ENCODE results near the gene CAV1. TPM values are rescaled to one million over a fixed set of nuclear protein-coding genes. Genes with fewer than 3 reads are reported as not detected.

CAV1 gene
- total RNA-seq, 4 donors from 2014 or later: 301 to 490 (median 321) TPM

DNA sequence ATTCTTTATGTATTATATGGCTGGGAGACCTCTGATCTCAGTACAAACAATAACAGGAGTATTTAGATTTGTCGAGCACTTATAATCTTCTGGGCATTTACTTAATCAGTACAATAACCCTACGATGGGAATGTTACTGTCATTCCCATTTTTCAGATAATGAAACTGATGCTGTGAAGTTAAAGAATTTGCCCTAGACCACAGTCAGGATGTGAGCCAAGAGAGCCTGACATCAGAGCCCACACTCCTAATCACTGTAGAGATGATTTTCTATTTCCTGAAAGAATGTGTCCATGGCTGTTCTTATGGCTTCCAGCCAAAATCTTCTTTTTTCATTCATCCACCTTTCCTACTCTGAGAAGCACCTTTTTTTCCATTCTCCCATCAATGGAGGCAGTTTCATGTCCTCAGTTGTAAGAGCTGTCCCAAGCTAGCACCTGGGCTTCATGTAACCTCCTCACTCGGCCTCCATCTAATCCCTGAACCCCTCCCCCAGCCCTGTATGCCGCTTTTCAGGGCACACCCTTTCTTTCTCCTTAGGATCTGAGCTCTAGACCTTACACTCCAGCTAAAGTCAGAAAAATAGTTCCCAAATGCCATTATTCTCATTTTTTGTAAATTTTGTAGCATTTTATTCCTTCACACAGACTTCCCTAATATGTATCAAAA is 12.2 kb upstream of the CAV1 start:
- TF ChIP-seq, protein P1, sequence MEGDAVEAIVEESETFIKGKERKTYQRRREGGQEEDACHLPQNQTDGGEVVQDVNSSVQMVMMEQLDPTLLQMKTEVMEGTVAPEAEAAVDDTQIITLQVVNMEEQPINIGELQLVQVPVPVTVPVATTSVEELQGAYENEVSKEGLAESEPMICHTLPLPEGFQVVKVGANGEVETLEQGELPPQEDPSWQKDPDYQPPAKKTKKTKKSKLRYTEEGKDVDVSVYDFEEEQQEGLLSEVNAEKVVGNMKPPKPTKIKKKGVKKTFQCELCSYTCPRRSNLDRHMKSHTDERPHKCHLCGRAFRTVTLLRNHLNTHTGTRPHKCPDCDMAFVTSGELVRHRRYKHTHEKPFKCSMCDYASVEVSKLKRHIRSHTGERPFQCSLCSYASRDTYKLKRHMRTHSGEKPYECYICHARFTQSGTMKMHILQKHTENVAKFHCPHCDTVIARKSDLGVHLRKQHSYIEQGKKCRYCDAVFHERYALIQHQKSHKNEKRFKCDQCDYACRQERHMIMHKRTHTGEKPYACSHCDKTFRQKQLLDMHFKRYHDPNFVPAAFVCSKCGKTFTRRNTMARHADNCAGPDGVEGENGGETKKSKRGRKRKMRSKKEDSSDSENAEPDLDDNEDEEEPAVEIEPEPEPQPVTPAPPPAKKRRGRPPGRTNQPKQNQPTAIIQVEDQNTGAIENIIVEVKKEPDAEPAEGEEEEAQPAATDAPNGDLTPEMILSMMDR (IDR thresholded peaks at IDR 0.05): no peak
- no peak for TF ChIP-seq POLR2A (IDR thresholded peaks at IDR 0.05)

DNA sequence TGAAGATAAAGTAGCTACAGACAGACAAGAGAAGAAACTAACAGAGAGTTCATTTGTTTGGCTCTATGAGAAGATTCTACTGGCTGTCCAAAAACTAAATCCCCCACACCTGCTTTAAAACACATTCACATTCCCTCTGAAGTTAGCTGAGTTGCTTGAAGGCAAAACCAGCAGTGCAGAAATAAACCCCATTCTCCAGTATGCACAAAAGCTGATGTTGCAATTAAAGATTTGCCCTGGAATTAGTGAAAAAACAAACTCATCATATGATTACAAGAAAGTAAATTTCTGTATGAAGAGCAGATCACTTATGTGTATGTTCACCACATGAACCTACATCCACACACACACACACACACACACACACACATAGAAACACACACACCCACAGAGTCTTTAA is 9.3 kb upstream of the CAV1 start:
- H3K36me3 ChIP-seq: no peaks in the 10 kb centered on the region

More for the DNA sequence above, 12.2 kb upstream of the CAV1 start:
- Histone ChIP-seq H3K36me3 (no peaks in the 10 kb centered on the region), H3K9me3 (no peaks in the 10 kb centered on the region), H3K4me1 (peaks cover 13 to 14% of the 10 kb centered on the region in 2 donors), H3K4me3 (replicated peaks in 1 of 3) (no peak overlapping the region), H3K27me3 (no peaks in the 10 kb centered on the region), H3K27ac (peak overlapping the region; percentile 15 to 77 (median 48))
- DNase-seq: no peak
- 75 to 80% methylated on average over 4 of the region's 4 CpGs for WGBS, 2 donors
- intact Hi-C loops (cut with DNase I): no loop called here

DNA sequence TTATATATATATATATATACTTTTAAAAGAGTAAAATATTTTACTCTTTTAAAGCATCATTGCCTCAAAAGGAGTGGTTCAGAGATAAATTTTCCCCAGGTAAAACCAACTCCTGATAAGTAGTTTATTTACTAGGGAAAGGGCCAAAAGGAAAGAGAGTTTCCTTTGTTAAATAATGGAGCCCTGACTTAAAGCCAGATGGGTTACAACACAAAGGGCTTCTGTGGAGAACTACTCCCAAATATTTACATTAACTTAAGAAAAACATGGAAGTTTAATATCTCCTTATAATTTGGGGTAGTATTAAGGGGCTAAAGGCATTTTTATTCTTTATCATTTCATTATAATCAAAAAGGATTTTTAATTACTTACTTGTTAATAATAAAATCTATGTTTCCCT is 8.5 kb upstream of the CAV1 start:
- no peak for TF ChIP-seq POLR2A (IDR thresholded peaks at IDR 0.05)
- TF ChIP-seq, protein P1 (IDR thresholded peaks at IDR 0.05): no peak
- Histone ChIP-seq H3K27ac (no peak overlapping the region), H3K27me3 (no peaks in the 10 kb centered on the region), H3K4me1 (peaks cover 0 to 5% of the 10 kb centered on the region in 2 donors), H3K4me3 (replicated peaks in 1 of 3) (no peak overlapping the region), H3K9me3 (no peaks in the 10 kb centered on the region), H3K36me3 (no peaks in the 10 kb centered on the region)
- intact Hi-C loops (cut with DNase I): no loop called here
- DNase-seq: no peak

More for the DNA sequence above, 9.3 kb upstream of the CAV1 start:
- TF ChIP-seq, protein P1 (IDR thresholded peaks at IDR 0.05): no peak
- TF ChIP-seq POLR2A (IDR thresholded peaks at IDR 0.05): no peak
- intact Hi-C loops (cut with DNase I): no loop called here
- H3K27me3 ChIP-seq: no peaks in the 10 kb centered on the region
- no peak for DNase-seq
- no peaks in the 10 kb centered on the region for H3K9me3 ChIP-seq
- H3K4me3 ChIP-seq (replicated peaks in 1 of 3): no peak overlapping the region
- H3K4me1 ChIP-seq: peaks cover 7% of the 10 kb centered on the region in 2 donors
- no peak overlapping the region for H3K27ac ChIP-seq

DNA sequence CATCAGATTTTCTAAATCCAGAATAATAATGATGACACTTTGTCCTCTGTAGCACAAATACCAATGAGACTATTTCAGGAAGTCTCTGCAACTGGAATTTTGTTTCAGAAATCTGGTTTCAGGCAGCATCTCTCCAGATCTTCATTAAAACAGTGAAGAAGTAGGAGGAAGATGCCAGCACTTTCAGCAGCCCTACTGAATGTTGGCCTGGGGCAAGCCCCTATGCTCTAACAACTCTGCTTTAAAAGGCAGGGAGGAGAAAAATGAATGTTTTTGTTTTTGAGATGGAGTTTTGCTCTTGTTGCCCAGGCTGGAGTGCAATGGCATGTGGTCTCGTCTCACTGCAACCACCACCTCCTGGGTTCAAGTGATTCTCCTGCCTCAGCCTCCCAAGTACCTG is 7.2 kb upstream of the CAV1 start:
- no peak for DNase-seq
- Histone ChIP-seq H3K9me3 (no peaks in the 10 kb centered on the region), H3K27me3 (no peaks in the 10 kb centered on the region), H3K4me3 (replicated peaks in 1 of 3) (no peak overlapping the region), H3K27ac (no peak overlapping the region), H3K36me3 (no peaks in the 10 kb centered on the region), H3K4me1 (peaks cover 2 to 16% of the 10 kb centered on the region in 2 donors)
- TF ChIP-seq, protein P1 (IDR thresholded peaks at IDR 0.05): no peak
- TF ChIP-seq POLR2A (IDR thresholded peaks at IDR 0.05): no peak
- WGBS, 2 donors: 100% methylated on average over 1 of the region's 1 CpG
- intact Hi-C loops (cut with DNase I): no loop called here

DNA sequence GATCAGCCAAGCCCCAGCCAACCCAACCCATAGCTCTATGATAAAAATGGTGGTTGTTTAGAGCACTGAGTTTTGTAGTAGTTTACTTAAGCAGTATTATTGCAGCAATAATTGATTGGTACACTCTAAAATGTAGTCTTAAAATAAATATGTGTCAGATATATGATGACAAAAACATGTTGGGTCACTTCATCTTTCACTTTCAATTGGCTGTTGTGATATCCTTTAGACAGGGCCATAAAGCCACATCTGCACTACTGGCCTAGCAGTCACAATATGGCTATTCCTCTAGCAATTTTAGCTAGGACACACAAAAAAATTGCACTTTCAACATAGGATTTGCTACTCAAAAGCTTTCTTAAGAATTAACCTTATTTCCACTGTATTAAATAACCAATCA is 5.9 kb upstream of the CAV1 start:
- DNase-seq: no peak
- H3K4me1 ChIP-seq: peaks cover 4 to 19% of the 10 kb centered on the region in 2 donors
- H3K36me3 ChIP-seq: no peaks in the 10 kb centered on the region
- H3K9me3 ChIP-seq: no peaks in the 10 kb centered on the region
- H3K27me3 ChIP-seq: no peaks in the 10 kb centered on the region
- TF ChIP-seq, protein P1 (IDR thresholded peaks at IDR 0.05): no peak
- TF ChIP-seq POLR2A (IDR thresholded peaks at IDR 0.05): no peak
- intact Hi-C loops (cut with DNase I): no loop called here
- H3K27ac ChIP-seq: no peak overlapping the region
- no peak overlapping the region for H3K4me3 ChIP-seq (replicated peaks in 1 of 3)

All from thyroid gland (tissue), 4 donors.